ENCODE measurements around the gene GNG10. TPM values are rescaled to one million over a fixed set of nuclear protein-coding genes. Genes with fewer than 3 reads are reported as not detected.

The GNG10 gene
- total RNA-seq, 2 experiments from 2014 or later: 14.3 to 17.2 TPM

- intact Hi-C loops (cut with micrococcal nuclease): no loop called here
- no peaks in the 10 kb centered on the region for H3K27me3 Mint-ChIP-seq
- peaks cover 42% of the 10 kb centered on the region for H3K36me3 Mint-ChIP-seq (ENCODE audit: low read depth)
- no peaks in the 10 kb centered on the region for H3K4me1 Mint-ChIP-seq (ENCODE audit: low read depth)
- no peak for DNase-seq
- no peak for TF ChIP-seq CTCF (IDR thresholded peaks at IDR 0.05)
- CTCF ChIA-PET: no interaction called here
- no peak overlapping the region for H3K4me3 Mint-ChIP-seq
- ATAC-seq: no peak
- H3K9me3 Mint-ChIP-seq: no peaks in the 10 kb centered on the region
- POLR2A ChIA-PET: no interaction called here
- no peak overlapping the region for H3K27ac Mint-ChIP-seq
Observed at GRCh38 chr9:111648066-111648465, 13.3 kb upstream of the GNG10 start.

DNA sequence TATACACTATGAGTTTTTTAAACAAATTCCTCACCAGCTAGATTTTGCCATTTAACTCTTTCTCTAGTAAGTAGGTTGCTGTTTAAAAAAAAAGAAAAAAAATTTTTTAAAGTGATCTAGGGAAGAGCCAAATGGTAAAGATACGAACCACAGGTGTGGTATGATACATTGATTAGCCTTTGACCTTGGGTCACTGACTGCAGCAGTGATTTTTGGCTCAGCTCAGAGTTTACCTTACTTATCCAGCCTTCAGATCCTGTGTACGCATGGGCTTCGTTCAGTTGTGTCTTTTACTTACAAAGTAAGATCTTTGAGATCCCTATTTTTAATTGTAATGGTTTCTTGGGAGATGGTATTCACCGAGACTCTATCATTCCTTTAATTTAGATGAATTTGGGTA is 12.4 kb upstream of the GNG10 start:
- Mint-ChIP-seq H3K4me3 (no peak overlapping the region), H3K36me3 (ENCODE audit: low read depth) (peaks cover 43% of the 10 kb centered on the region), H3K27me3 (no peaks in the 10 kb centered on the region), H3K9me3 (no peaks in the 10 kb centered on the region), H3K4me1 (ENCODE audit: low read depth) (no peaks in the 10 kb centered on the region), H3K27ac (no peak overlapping the region)
- ATAC-seq (no peak), DNase-seq (no peak)
- POLR2A ChIA-PET: interaction anchor here (0.6 kb wide), 1 partner anchor 288 kb away, joined by 3 read pairs; no protein-coding TSS in a partner anchor
- CTCF ChIA-PET: interaction anchor here (1.0 to 1.2 kb wide), 2 partner anchors 23 to 70 kb away, joined by 3 read pairs; no protein-coding TSS in a partner anchor
- intact Hi-C loops (cut with micrococcal nuclease): no loop called here
- no peak for TF ChIP-seq CTCF (IDR thresholded peaks at IDR 0.05)

DNA sequence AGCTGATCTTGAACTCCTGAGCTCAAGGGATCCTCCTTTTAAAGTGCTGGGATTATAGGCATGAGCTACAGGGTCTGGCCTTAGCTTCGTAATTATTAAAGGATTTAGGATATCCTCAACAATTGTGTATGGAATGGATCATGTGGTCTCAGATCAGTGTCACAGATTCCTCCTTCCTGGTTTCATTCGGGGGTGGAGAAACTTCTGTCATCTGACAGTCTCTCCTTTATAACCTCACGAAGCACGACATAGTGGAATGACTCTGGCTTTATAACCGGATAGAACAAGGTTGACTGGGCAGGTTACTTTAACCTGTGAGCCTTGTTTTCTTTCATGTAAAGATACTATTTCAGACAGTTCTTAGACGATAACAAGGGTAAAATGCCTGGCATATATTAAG is 4.4 kb upstream of the GNG10 start:
- CTCF ChIA-PET: interaction anchor here (1.1 kb wide), 1 partner anchor 10 kb away, joined by 3 read pairs; no protein-coding TSS in a partner anchor
- no peak for ATAC-seq
- DNase-seq: no peak
- Mint-ChIP-seq H3K4me1 (ENCODE audit: low read depth) (peaks cover 9% of the 10 kb centered on the region), H3K4me3 (no peak overlapping the region), H3K27ac (no peak overlapping the region), H3K36me3 (ENCODE audit: low read depth) (peaks cover 13% of the 10 kb centered on the region), H3K27me3 (peaks cover 3% of the 10 kb centered on the region), H3K9me3 (no peaks in the 10 kb centered on the region)
- TF ChIP-seq CTCF (IDR thresholded peaks at IDR 0.05): no peak
- POLR2A ChIA-PET: no interaction called here
- intact Hi-C loops (cut with micrococcal nuclease): no loop called here

DNA sequence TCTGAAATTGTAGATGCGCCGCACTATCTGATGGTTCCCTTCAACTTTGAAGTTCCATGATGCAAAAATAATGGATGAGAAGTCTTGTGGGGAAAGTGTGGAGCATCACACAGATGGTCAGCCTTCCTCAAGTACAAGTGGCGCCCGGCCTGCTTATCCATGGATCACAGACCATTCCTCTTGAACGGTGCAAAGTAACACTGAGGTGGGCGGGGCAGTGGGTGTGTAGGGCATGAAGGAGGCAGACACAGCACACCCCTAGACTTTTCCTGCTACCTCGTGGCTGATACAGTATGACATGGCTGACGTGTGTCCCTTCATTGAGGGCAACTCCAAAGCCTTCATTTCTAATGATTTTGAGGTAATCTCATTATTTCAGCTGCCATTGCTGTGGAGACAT is 2.5 kb upstream of the GNG10 start:
- Mint-ChIP-seq H3K9me3 (no peaks in the 10 kb centered on the region), H3K4me3 (no peak overlapping the region), H3K36me3 (ENCODE audit: low read depth) (peaks cover 13% of the 10 kb centered on the region), H3K27me3 (peaks cover 3% of the 10 kb centered on the region), H3K4me1 (ENCODE audit: low read depth) (peaks cover 22% of the 10 kb centered on the region), H3K27ac (no peak overlapping the region)
- DNase-seq: no peak
- ATAC-seq: no peak
- intact Hi-C loops (cut with micrococcal nuclease): no loop called here
- no peak for TF ChIP-seq CTCF (IDR thresholded peaks at IDR 0.05)
- POLR2A ChIA-PET: no interaction called here
- CTCF ChIA-PET: interaction anchor here (1.1 kb wide), 1 partner anchor 100 kb away, joined by 3 read pairs; no protein-coding TSS in a partner anchor

GRCh38 chr9:111659691-111660090 is 1.7 kb upstream of the GNG10 start:
- POLR2A ChIA-PET: no interaction called here

More at GRCh38 chr9:111659691-111660090, 1.7 kb upstream of the GNG10 start:
- ATAC-seq: no peak
- peaks cover 29% of the 10 kb centered on the region for H3K4me1 Mint-ChIP-seq (ENCODE audit: low read depth)
- no peak overlapping the region for H3K4me3 Mint-ChIP-seq
- intact Hi-C loops (cut with micrococcal nuclease): loop anchor here (5.0 kb wide), 1 partner anchor 32 kb away; no protein-coding TSS in a partner anchor
- no peak overlapping the region for H3K27ac Mint-ChIP-seq
- DNase-seq: no peak
- peaks cover 10% of the 10 kb centered on the region for H3K36me3 Mint-ChIP-seq (ENCODE audit: low read depth)
- peaks cover 3% of the 10 kb centered on the region for H3K27me3 Mint-ChIP-seq
- no peak for TF ChIP-seq CTCF (IDR thresholded peaks at IDR 0.05)
- no peaks in the 10 kb centered on the region for H3K9me3 Mint-ChIP-seq
- CTCF ChIA-PET: interaction anchor here (1.1 kb wide), 2 partner anchors 65 to 99 kb away, joined by 3 read pairs; no protein-coding TSS in a partner anchor

All from activated CD8-positive, alpha-beta T cell treated with anti-CD3 and anti-CD28 coated beads for 36 hours (primary cell).